SKM-1 (cell line): ENCODE results near the gene NEURL4.

Source experiments
- DNase-seq: peaks from one replicate; lab custom pipeline; 2025; ENCODE audit not compliant: unreplicated experiment; lab: John Stamatoyannopoulos, UW

The NEURL4 gene

DNA sequence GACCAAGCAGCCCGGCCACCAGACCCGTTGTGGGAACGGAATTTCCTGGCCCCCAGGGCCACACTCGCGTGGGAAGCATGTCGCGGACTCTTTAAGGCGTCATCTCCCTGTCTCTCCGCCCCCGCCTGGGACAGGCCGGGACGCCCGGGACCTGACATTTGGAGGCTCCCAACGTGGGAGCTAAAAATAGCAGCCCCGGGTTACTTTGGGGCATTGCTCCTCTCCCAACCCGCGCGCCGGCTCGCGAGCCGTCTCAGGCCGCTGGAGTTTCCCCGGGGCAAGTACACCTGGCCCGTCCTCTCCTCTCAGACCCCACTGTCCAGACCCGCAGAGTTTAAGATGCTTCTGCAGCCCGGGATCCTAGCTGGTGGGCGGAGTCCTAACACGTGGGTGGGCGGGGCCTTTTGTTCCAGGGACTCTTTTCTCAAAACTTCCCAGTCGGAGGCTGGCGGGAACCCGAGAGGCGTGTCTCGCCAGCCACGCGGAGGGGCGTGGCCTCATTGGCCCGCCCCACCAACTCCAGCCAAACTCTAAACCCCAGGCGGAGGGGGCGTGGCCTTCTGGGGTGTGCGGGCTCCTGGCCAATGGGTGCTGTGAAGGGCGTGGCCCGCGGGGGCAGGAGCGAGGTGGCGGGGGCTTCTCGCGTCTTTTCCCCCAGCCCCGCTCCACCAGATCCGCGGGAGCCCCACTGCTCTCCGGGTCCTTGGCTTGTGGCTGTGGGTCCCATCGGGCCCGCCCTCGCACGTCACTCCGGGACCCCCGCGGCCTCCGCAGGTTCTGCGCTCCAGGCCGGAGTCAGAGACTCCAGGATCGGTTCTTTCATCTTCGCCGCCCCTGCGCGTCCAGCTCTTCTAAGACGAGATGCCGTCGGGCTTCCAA lies 47.8 kb downstream of the NEURL4 start, which contains the start of gene SLC2A4:
Gene SLC2A4, plus strand, starts transcription at position 645 of the 879 bp plus-strand sequence. Its CDS starts 217 bp downstream, at position 862.
- no peak for DNase-seq

DNA sequence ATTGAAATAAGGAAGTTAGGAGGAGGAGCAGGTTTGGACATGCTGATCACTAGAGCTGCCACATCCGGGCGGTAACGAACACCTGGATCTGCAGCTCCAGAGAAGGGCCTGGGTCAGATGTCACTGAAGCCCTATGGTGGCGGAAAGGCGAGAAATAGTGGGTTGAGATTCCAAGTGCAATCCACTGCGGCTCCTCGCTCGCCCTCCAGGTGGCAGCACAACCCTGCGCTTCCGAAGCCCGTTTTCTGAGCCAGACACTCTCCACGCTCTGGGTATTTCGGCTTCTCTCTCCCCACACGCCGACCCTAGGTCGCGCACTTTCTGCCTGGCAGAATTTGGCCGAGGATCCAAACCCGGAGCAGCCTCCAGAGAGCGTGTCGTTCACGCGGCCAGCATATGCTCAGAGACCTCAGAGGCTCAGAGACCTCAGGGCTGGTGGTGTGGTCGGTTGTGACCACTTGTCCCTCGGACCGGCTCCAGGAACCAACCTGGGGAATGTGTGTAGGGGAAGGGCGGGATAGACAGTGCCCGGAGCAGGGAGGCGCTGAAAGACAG lies 48.5 kb downstream of the NEURL4 start:
- peak; percentile 54 for DNase-seq

DNA sequence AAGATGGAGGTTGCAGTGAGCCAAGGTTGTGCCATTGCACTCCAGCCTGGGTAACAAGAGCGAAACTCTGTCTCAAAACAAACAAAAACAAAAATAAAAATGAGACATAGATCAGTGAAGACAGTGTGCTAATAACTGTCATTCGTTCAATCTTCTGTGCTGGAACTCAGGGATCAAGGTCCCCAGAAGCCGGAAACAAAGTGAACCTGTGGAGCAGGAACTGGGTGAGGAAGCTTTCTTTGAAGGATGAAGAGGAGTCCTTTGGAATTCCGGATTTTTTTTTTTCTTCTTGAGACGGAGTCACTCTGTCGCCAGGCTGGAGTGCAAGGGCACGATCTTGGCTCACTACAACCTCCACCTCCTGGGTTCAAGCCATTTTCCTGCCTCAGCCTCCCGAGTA lies 49.7 kb downstream of the NEURL4 start:
- no peak for DNase-seq

DNA sequence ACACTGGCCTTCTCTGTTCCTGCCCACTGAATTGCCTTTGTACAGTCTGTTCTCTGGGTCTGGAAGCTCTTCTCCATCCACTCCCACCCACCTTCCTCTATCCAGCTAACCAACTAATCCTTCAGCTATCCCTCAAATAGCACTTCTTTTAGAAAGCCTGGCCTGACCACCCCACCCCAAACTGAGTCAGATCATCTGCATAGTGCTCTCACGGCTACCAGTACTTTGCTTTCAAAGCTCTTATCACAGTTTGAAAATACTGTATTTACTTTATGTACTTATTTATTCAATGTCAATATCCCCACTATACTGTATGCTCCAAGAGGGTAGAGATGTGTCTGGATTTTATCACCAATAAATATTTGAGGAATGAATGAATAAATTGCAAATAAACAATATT lies 62.4 kb downstream of the NEURL4 start:
- DNase-seq, result no peak
